GM12878 (cell line): ENCODE data around the gene CCNG1. TPM values are rescaled to one million over a fixed set of nuclear protein-coding genes. Genes with fewer than 3 reads are reported as not detected.
"Not testable (repeated sequence)": the region's sequence is repeated elsewhere in the genome, so short reads cannot be mapped to it uniquely, and the experiment has no call there.

Source experiments
- ATAC-seq: fragments of 200-7000 bp; cut with Tn5 transposase; 3 replicates; pipeline ENCODE4 v1.9.1; 2020; ENCODE audit warnings: mild to moderate bottlenecking, moderate library complexity
- BruUV-seq: library from RNA; stranded (reverse); fragments of 400-500 nt; replicated peaks from 2 replicates; lab custom pipeline; 2021; lab: Mats Ljungman, UMichigan
- CTCF ChIA-PET: fragments of 300-600 bp; sonication (Branson Sonifier 250); formaldehyde crosslinking; extraction: SDS; loops from one replicate; lab custom pipeline; 2021; ENCODE audit warnings: inconsistent platforms; lab: Yijun Ruan, JAX
- POLR2A ChIA-PET: fragments of 350-600 bp; formaldehyde crosslinking; extraction: SDS; loops from one replicate; lab custom pipeline; 2021; ENCODE audit warnings: inconsistent platforms; lab: Charles Lee
- RAD21 ChIA-PET: fragments of 300-600 bp; sonication (Branson Sonifier 250); formaldehyde crosslinking; loops from one replicate; lab custom pipeline; 2023; ENCODE audit warnings: antibody characterized with exemption; ENCODE audit not compliant: unreplicated experiment; lab: Charles Lee
- SMC1A ChIA-PET: fragments of 300-600 bp; sonication (Branson Sonifier 250); formaldehyde crosslinking; loops from one replicate; lab custom pipeline; 2023; ENCODE audit not compliant: unreplicated experiment, uncharacterized antibody; lab: Charles Lee
- DNase-seq: peaks from one replicate; pipeline ENCODE4 v3.0.0-alpha.2; 2011; ENCODE audit warnings: low read depth, low spot score
- FAIRE-seq: peaks from 3 replicates; lab custom pipeline; 2011; peaks lifted over from hg19 to GRCh38; lab: Jason Lieb, UNC
- H2AFZ ChIP-seq: 2 replicates; pipeline ENCODE4 v1.6.0; 2011; ENCODE audit warnings: low read depth, low read length, control low read depth; ENCODE audit not compliant: control insufficient read depth
- H3K27ac ChIP-seq: 2 replicates; pipeline ENCODE4 v1.5.1; 2011; ENCODE audit warnings: control low read depth; ENCODE audit not compliant: control insufficient read depth, insufficient read depth
- H3K27me3 ChIP-seq, 2 experiments: replicated peaks in 1 of 2; 2 replicates each; pipeline versions ENCODE4 v1.6.0 to v1.6.1; 2011; ENCODE audit warnings: low read length in 1 of 2; ENCODE audit not compliant: control insufficient read depth in 2 of 2, insufficient read depth in 2 of 2
- H3K36me3 ChIP-seq, 2 experiments: 2 replicates each; pipeline ENCODE4 v1.5.1; 2011; ENCODE audit warnings: low read length in 1 of 2; ENCODE audit not compliant: control insufficient read depth in 2 of 2, insufficient read depth in 2 of 2
- H3K4me1 ChIP-seq: 2 replicates; pipeline ENCODE4 v1.6.1; 2011; ENCODE audit warnings: mild to moderate bottlenecking, low read length, moderate library complexity, mixed read lengths; ENCODE audit not compliant: control insufficient read depth, insufficient read depth
- H3K4me2 ChIP-seq: 2 replicates; pipeline ENCODE4 v1.6.0; 2011; ENCODE audit warnings: control low read depth; ENCODE audit not compliant: control insufficient read depth, insufficient read depth
- H3K4me3 ChIP-seq: fragments of 200-600 bp; sonication (generic); 2 replicates; pipeline ENCODE4 v1.5.1; 2016
- H3K79me2 ChIP-seq: 2 replicates; pipeline ENCODE4 v1.6.0; 2011; ENCODE audit warnings: low read length; ENCODE audit not compliant: control insufficient read depth, insufficient read depth
- H3K9ac ChIP-seq: 2 replicates; pipeline ENCODE4 v1.8.0; 2011; ENCODE audit warnings: low read length, control low read depth, mixed read lengths; ENCODE audit not compliant: control insufficient read depth, insufficient read depth
- H3K9me3 ChIP-seq: replicated peaks from 3 replicates; pipeline ENCODE4 v1.5.1; 2011; ENCODE audit warnings: mild to moderate bottlenecking, low read length; ENCODE audit not compliant: control insufficient read depth, insufficient read depth
- H4K20me1 ChIP-seq: 2 replicates; pipeline ENCODE4 v1.6.0; 2011; ENCODE audit not compliant: control insufficient read depth, insufficient read depth
- CBFB ChIP-seq: IDR thresholded peaks from 2 replicates; pipeline ENCODE4 v1.6.1; 2016; ENCODE audit warnings: antibody characterized with exemption, low read depth
- CEBPB ChIP-seq, 2 experiments: fragments of 150-350 bp in 1 of 2; IDR thresholded peaks; 2 replicates each; pipeline ENCODE4 v1.6.1; 2012 to 2014; ENCODE audit warnings: low read depth in 2 of 2, low read length in 2 of 2, borderline replicate concordance in 1 of 2, inconsistent platforms in 1 of 2
- KAT2A ChIP-seq: conservative IDR thresholded peaks from 2 replicates; pipeline ENCODE4 v1.6.1; 2011; ENCODE audit warnings: low read depth, low read length; ENCODE audit not compliant: control insufficient read depth
- PAX8 ChIP-seq: fragments of 450-650 bp; IDR thresholded peaks from 2 replicates; pipeline ENCODE4 v1.6.1; 2017; ENCODE audit warnings: mild to moderate bottlenecking, moderate library complexity
- RAD21 ChIP-seq: IDR thresholded peaks from 2 replicates; pipeline ENCODE4 v1.6.1; 2011; ENCODE audit warnings: mild to moderate bottlenecking, low read depth, low read length, moderate library complexity; ENCODE audit not compliant: insufficient read depth
- RUNX3 ChIP-seq: IDR thresholded peaks from 2 replicates; pipeline ENCODE4 v1.6.1; 2012; ENCODE audit warnings: low read length, inconsistent platforms
- SMARCA5 ChIP-seq: fragments of 450-650 bp; IDR thresholded peaks from 2 replicates; pipeline ENCODE4 v1.6.1; 2017; ENCODE audit warnings: mild to moderate bottlenecking
- SREBF2 ChIP-seq: IDR thresholded peaks from 2 replicates; pipeline ENCODE4 v1.6.1; 2012; ENCODE audit warnings: mild to moderate bottlenecking, low read length
- TCF3 ChIP-seq: IDR thresholded peaks from 2 replicates; pipeline ENCODE4 v1.6.1; 2012; ENCODE audit warnings: low read depth, mild to moderate bottlenecking, low read length, borderline replicate concordance; ENCODE audit not compliant: insufficient read depth
- WRNIP1 ChIP-seq: IDR thresholded peaks from 2 replicates; pipeline ENCODE4 v1.6.1; 2011; ENCODE audit warnings: low read depth, low read length, improper control_type of control experiment, borderline replicate concordance
- ZNF217 ChIP-seq: fragments of 450-650 bp; IDR thresholded peaks from 2 replicates; pipeline ENCODE4 v1.6.1; 2017; ENCODE audit warnings: antibody characterized with exemption, mild to moderate bottlenecking
- ZNF24 ChIP-seq: fragments of 450-650 bp; IDR thresholded peaks from 2 replicates; pipeline ENCODE4 v1.6.1; 2017; ENCODE audit warnings: antibody characterized with exemption, mild to moderate bottlenecking
- WGBS: methylation state at CpG from one replicate; pipeline ENCODE4 v1.1.6; 2016; ENCODE audit warnings: low lambda C conversion rate; ENCODE audit not compliant: insufficient replicate concordance, insufficient coverage; ENCODE audit errors: missing lambda C conversion rate; 5-methylcytosine and 5-hydroxymethylcytosine counted together
- in situ Hi-C: fragments of 300-500 bp; cut with MboI; formaldehyde crosslinking; loops from 9 replicates; pipeline ENCODE4 v1.14.3; 2018; ENCODE audit warnings: mixed read lengths
- intact Hi-C: fragments of 100-400 bp; cut with micrococcal nuclease; formaldehyde crosslinking; loops from one replicate; pipeline ENCODE4 v1.14.2; 2022; ENCODE audit not compliant: unreplicated experiment
- polyA plus RNA-seq, 11 experiments: library from polyadenylated mRNA; depleted of rRNA in 4 of 11; unstranded in 6 of 11; stranded (reverse) in 5 of 11; fragments of >200 nt; fragmentation: Nextera tagmentation in 4 of 11; fragmentation: Illumina TruSeq in 1 of 11; extraction: Ambion mirVana in 4 of 11; extraction: Trizol in 1 of 11; gene quantifications; 1 replicate in 1 of 11; 2 replicates in 10 of 11; pipeline versions ENCODE4 v1.2.1 to v1.2.3, GENCODE V29; 2011 to 2016; ENCODE audit warnings: inconsistent platforms in 2 of 11, missing spikeins in 2 of 11, low read depth in 1 of 11
- total RNA-seq, 4 experiments: library from RNA; depleted of rRNA in 3 of 4; stranded (reverse); fragments of >200 nt in 3 of 4; fragmentation: Illumina TruSeq in 1 of 4; extraction: Trizol in 1 of 4; gene quantifications; 2 replicates each; pipeline versions ENCODE4 v1.2.1 to v1.2.3, GENCODE V29; 2013 to 2021
- TF ChIP-seq, protein P1 (sequence below), 3 experiments: IDR thresholded peaks in 2 of 3; conservative IDR thresholded peaks in 1 of 3; 2 replicates each; pipeline ENCODE4 v1.5.1; 2011; ENCODE audit warnings: low read depth in 3 of 3, low read length in 3 of 3, mild to moderate bottlenecking in 3 of 3, control low read depth in 2 of 3, moderate library complexity in 2 of 3, inconsistent platforms in 1 of 3, mixed read lengths in 1 of 3; ENCODE audit not compliant: control insufficient read depth in 2 of 3, insufficient read depth in 1 of 3; ENCODE audit errors: extremely low read depth in 1 of 3

CCNG1 gene
- total and polyA plus RNA-seq, 10 of the 15 experiments (the other 5 are each of a cell fraction or from before 2014, with no cell fraction given): 90.1 to 274 (median 200) TPM

DNA sequence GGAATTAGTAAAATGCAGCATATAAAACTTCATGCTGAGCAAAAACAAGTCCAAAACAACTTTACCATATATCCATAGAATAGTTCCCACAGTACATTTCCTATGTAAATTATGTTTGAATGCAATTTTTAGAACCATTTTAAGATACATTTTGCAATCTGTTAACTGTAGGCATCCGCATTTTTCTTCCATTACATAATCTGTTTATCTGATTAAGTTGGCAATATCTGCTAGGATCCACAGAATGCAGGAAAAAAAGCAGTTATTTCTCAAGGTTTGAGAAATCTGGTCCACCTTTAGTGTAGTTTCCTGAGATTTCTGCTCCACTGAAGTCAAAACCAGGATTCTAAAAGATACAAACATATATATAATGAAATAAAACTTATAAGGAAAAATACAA is 16.3 kb downstream of the CCNG1 start (continued):
- TF ChIP-seq RAD21: no peak
- TF ChIP-seq SREBF2: no peak
- no peak for TF ChIP-seq RUNX3

DNA sequence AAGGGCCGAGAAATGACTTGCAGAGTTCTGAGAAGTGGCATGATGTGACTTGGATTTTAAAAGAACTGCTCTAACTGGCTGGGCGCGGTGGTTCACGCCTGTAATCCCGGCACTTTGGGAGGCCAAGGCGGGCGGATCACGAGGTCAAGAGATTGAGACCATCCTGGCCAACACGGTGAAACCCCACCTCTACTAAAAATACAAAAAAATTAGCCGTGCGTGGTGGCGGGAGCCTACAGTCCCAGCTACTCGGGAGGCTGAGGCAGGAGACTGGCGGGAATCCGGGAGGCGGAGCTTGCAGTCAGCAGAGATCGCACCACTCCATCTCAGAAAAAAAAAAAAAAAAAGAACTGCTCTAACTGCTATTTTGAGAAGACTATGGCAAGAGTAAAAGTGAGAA is 18.0 kb downstream of the CCNG1 start:
- ATAC-seq, intact Hi-C loops, H3K9ac ChIP-seq, H3K4me3 ChIP-seq, H3K9me3 ChIP-seq, H3K27ac ChIP-seq, H2AFZ ChIP-seq, H4K20me1 ChIP-seq, BruUV-seq, FAIRE-seq, in situ Hi-C loops, DNase-seq, H3K4me2 ChIP-seq, H3K27me3 ChIP-seq, H3K36me3 ChIP-seq, RAD21 ChIA-PET, H3K4me1 ChIP-seq: not testable (repeated sequence)
- ChIA-PET CTCF (interaction anchor here (1.2 to 6.6 kb wide), 5 partner anchors 10 to 22 kb away, joined by 3 to 74 read pairs (median 5); partner anchors contain the start of gene CCNG1), SMC1A (interaction anchor here (0.7 to 9.3 kb wide), 2 partner anchors 15 to 927 kb away, joined by 3 to 142 read pairs; partner anchors contain the start of gene CCNG1), POLR2A (interaction anchor here (1.0 to 9.1 kb wide), 3 partner anchors 10 to 47 kb away, joined by 3 to 181 read pairs (median 4); partner anchors contain the start of gene CCNG1)
- H3K79me2 ChIP-seq: peaks cover 32% of the 10 kb centered on the region
- 99% methylated on average over 13 of the region's 17 CpGs for WGBS

DNA sequence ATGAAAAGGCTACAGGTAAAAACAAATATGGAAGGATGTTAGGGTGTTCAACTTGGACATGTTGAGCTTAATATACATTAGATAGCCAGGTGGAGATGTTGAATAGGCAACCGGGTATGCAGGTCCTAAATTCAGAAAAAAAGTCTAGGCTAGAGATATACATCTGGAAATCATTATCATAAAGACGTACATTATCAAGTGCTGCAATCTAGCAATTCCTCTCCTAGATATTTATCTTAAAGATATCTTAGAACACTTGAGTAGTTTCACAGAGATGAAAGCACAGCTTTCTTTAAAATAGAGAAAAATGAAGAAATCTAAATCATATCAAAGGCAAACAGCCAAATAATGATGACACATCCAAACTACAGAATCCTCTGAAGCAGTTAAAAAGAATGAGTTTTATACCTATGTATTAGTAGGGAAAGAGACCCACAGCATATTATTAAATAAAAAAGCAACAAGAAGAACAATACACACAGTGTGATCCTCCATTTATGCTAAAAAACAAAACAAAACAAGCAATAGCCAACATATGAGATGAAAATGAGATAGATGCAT is 18.7 kb downstream of the CCNG1 start:
- ATAC-seq: no peak
- TF ChIP-seq SMARCA5: no peak
- no peak for TF ChIP-seq PAX8
- TF ChIP-seq CBFB: no peak
- no peak for TF ChIP-seq KAT2A
- no peak for TF ChIP-seq TCF3
- TF ChIP-seq, protein P1, sequence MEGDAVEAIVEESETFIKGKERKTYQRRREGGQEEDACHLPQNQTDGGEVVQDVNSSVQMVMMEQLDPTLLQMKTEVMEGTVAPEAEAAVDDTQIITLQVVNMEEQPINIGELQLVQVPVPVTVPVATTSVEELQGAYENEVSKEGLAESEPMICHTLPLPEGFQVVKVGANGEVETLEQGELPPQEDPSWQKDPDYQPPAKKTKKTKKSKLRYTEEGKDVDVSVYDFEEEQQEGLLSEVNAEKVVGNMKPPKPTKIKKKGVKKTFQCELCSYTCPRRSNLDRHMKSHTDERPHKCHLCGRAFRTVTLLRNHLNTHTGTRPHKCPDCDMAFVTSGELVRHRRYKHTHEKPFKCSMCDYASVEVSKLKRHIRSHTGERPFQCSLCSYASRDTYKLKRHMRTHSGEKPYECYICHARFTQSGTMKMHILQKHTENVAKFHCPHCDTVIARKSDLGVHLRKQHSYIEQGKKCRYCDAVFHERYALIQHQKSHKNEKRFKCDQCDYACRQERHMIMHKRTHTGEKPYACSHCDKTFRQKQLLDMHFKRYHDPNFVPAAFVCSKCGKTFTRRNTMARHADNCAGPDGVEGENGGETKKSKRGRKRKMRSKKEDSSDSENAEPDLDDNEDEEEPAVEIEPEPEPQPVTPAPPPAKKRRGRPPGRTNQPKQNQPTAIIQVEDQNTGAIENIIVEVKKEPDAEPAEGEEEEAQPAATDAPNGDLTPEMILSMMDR (IDR thresholded peaks at IDR 0.05 in 2 of 3, conservative IDR thresholded peaks at IDR 0.05 in 1 of 3; ENCODE audit: control insufficient read depth in 2 of 3, extremely low read depth in 1 of 3, insufficient read depth in 1 of 3, low read depth in 3 of 3, low read length in 3 of 3): no peak
- no peak for TF ChIP-seq ZNF217
- TF ChIP-seq WRNIP1: no peak
- TF ChIP-seq RUNX3: no peak
- no peak for TF ChIP-seq ZNF24
- TF ChIP-seq CEBPB (IDR thresholded peaks at IDR 0.05; ENCODE audit: borderline replicate concordance in 1 of 2, low read depth in 2 of 2, low read length in 2 of 2): no peak

More for the DNA sequence above, 18.7 kb downstream of the CCNG1 start:
- Histone ChIP-seq H3K9me3 (no peaks in the 10 kb centered on the region; the same call in 2 of the 3 replicates), H3K4me2 (no peak overlapping the region), H3K4me1 (no peaks in the 10 kb centered on the region), H3K27me3 (no peaks in the 10 kb centered on the region), H4K20me1 (no peaks in the 10 kb centered on the region), H3K9ac (no peak overlapping the region), H3K36me3 (peaks cover 0 to 8% of the 10 kb centered on the region in 2 experiments; a peak in 2 of 4 replicates), H3K79me2 (peaks cover 38% of the 10 kb centered on the region), H3K4me3 (no peak overlapping the region), H3K27ac (no peak overlapping the region), H2AFZ (no peak overlapping the region)
- WGBS: 100% methylated on average over 2 of the region's 2 CpGs
- ChIA-PET CTCF (interaction anchor here (0.6 to 6.6 kb wide), 4 partner anchors 12 to 369 kb away, joined by 3 to 74 read pairs (median 3); partner anchors contain the start of gene CCNG1), SMC1A (interaction anchor here (1.4 to 9.3 kb wide), 3 partner anchors 12 to 48 kb away, joined by 3 to 142 read pairs (median 17); partner anchors contain the start of gene CCNG1), POLR2A (interaction anchor here (0.8 to 9.1 kb wide), 4 partner anchors 11 to 49 kb away, joined by 3 to 181 read pairs (median 4); partner anchors contain the start of genes CCNG1 and MAT2B), RAD21 (no interaction called here)
- intact Hi-C loops (no loop called here), in situ Hi-C loops (no loop called here)
- no TSS peak for BruUV-seq
- FAIRE-seq (peak; percentile 54), DNase-seq (no peak)
